Duodenal mucosa (tissue), 2 donors: ENCODE results near the gene SPDYE6.
A peak's percentile ranks its signal among the peaks of the same experiment; 100 is the strongest.
"Not testable (repeated sequence)": the region's sequence is repeated elsewhere in the genome, so short reads cannot be mapped to it uniquely, and the experiment has no call there.

ENCODE experiments used
- H3K27ac ChIP-seq: one replicate; pipeline ENCODE4 v1.7.0; 2013; ENCODE audit warnings: low read depth, low read length
- H3K27me3 ChIP-seq, 2 donors: one replicate each; pipeline ENCODE4 v1.7.0; 2013; ENCODE audit warnings: low read length in 2 of 2, control low read depth in 1 of 2; ENCODE audit not compliant: insufficient read depth in 2 of 2, control insufficient read depth in 1 of 2
- H3K36me3 ChIP-seq, 2 donors: one replicate each; pipeline ENCODE4 v1.7.0; 2013; ENCODE audit warnings: low read length in 2 of 2, control low read depth in 1 of 2; ENCODE audit not compliant: insufficient read depth in 2 of 2, control insufficient read depth in 1 of 2
- H3K4me1 ChIP-seq, 2 donors: one replicate each; pipeline ENCODE4 v1.7.0; 2013; ENCODE audit warnings: low read length in 2 of 2, control low read depth in 1 of 2; ENCODE audit not compliant: insufficient read depth in 2 of 2, control insufficient read depth in 1 of 2
- H3K4me3 ChIP-seq, 2 donors: one replicate each; pipeline ENCODE4 v1.7.0; 2013; ENCODE audit warnings: low read length in 2 of 2, low read depth in 1 of 2
- H3K9ac ChIP-seq, 2 donors: one replicate each; pipeline ENCODE4 v1.7.0; 2013; ENCODE audit warnings: low read length in 2 of 2, low read depth in 1 of 2
- H3K9me3 ChIP-seq, 2 donors: one replicate each; pipeline ENCODE4 v1.7.0; 2013; ENCODE audit warnings: low read length in 2 of 2, control low read depth in 1 of 2; ENCODE audit not compliant: control insufficient read depth in 1 of 2

The SPDYE6 gene

GRCh38 chr7:102365390-102365789 lies 9.1 kb upstream of the SPDYE6 start:
- H3K9me3 ChIP-seq, H3K27ac ChIP-seq, H3K27me3 ChIP-seq, H3K4me3 ChIP-seq, H3K4me1 ChIP-seq, H3K36me3 ChIP-seq, H3K9ac ChIP-seq: not testable (repeated sequence)

GRCh38 chr7:102364394-102364886 lies 8.2 kb upstream of the SPDYE6 start:
- not testable (repeated sequence) for H3K27ac ChIP-seq, H3K9me3 ChIP-seq, H3K36me3 ChIP-seq, H3K27me3 ChIP-seq, H3K4me1 ChIP-seq, H3K9ac ChIP-seq
- peak overlapping the region; percentile 50 to 73 for H3K4me3 ChIP-seq

GRCh38 chr7:102363549-102364393 lies 7.5 kb upstream of the SPDYE6 start:
- Histone ChIP-seq H3K4me3 (peak overlapping the region; percentile 52 to 73), H3K27ac (peak overlapping the region; percentile 70), H3K9ac (peak overlapping the region in 1 of 2 donors; percentile 43)
- not testable (repeated sequence) for H3K9me3 ChIP-seq, H3K36me3 ChIP-seq, H3K4me1 ChIP-seq, H3K27me3 ChIP-seq

- H3K36me3 ChIP-seq, H3K27ac ChIP-seq, H3K4me1 ChIP-seq, H3K4me3 ChIP-seq, H3K9ac ChIP-seq, H3K9me3 ChIP-seq, H3K27me3 ChIP-seq: not testable (repeated sequence)
These were observed 9.3 kb downstream of the SPDYE6 start for GRCh38 chr7:102346983-102347382.

- H3K4me3 ChIP-seq, H3K9ac ChIP-seq, H3K27ac ChIP-seq, H3K4me1 ChIP-seq, H3K27me3 ChIP-seq, H3K36me3 ChIP-seq, H3K9me3 ChIP-seq: not testable (repeated sequence)
These were observed 15.5 kb downstream of the SPDYE6 start for GRCh38 chr7:102340599-102341368.

- not testable (repeated sequence) for H3K27me3 ChIP-seq, H3K9ac ChIP-seq, H3K4me3 ChIP-seq, H3K9me3 ChIP-seq, H3K4me1 ChIP-seq, H3K36me3 ChIP-seq, H3K27ac ChIP-seq
These were observed 18.8 kb downstream of the SPDYE6 start for GRCh38 chr7:102337420-102337819.

- H3K9me3 ChIP-seq, H3K27me3 ChIP-seq, H3K36me3 ChIP-seq, H3K4me3 ChIP-seq, H3K9ac ChIP-seq, H3K4me1 ChIP-seq, H3K27ac ChIP-seq: not testable (repeated sequence)
These were observed 19.2 kb downstream of the SPDYE6 start for GRCh38 chr7:102337002-102337401.

GRCh38 chr7:102335574-102335973 lies 20.7 kb downstream of the SPDYE6 start:
- not testable (repeated sequence) for H3K27me3 ChIP-seq, H3K9me3 ChIP-seq, H3K27ac ChIP-seq, H3K36me3 ChIP-seq, H3K4me1 ChIP-seq, H3K9ac ChIP-seq, H3K4me3 ChIP-seq

GRCh38 chr7:102330666-102331460 lies 25.4 kb downstream of the SPDYE6 start:
- H3K27ac ChIP-seq, H3K9ac ChIP-seq, H3K27me3 ChIP-seq, H3K4me1 ChIP-seq, H3K9me3 ChIP-seq, H3K4me3 ChIP-seq, H3K36me3 ChIP-seq: not testable (repeated sequence)

GRCh38 chr7:102329366-102329765 lies 26.9 kb downstream of the SPDYE6 start:
- H3K9ac ChIP-seq, H3K4me1 ChIP-seq, H3K27ac ChIP-seq, H3K36me3 ChIP-seq, H3K27me3 ChIP-seq, H3K4me3 ChIP-seq, H3K9me3 ChIP-seq: not testable (repeated sequence)
